ENCODE measurements around the gene SPATA6.

DNA sequence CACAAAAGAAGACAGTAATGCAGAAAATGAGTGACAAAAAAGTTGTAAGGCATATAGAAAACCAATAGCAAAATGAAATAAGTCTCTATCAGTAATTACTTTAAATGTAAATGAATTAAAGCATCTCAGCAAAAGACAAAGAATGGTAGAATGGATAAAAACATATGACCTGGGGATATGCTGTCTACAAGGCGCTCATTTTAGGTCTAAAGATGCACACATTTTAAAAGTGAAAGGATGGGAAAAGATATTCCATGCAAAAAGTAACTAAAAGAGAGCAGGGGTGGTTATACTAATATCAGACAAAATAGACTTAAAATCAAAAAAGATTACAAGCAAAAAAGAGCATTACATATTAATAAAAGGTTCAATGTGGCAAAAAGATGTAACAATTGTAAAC is 41.2 kb downstream of the SPATA6 start:
- TF ChIP-seq, protein P1, sequence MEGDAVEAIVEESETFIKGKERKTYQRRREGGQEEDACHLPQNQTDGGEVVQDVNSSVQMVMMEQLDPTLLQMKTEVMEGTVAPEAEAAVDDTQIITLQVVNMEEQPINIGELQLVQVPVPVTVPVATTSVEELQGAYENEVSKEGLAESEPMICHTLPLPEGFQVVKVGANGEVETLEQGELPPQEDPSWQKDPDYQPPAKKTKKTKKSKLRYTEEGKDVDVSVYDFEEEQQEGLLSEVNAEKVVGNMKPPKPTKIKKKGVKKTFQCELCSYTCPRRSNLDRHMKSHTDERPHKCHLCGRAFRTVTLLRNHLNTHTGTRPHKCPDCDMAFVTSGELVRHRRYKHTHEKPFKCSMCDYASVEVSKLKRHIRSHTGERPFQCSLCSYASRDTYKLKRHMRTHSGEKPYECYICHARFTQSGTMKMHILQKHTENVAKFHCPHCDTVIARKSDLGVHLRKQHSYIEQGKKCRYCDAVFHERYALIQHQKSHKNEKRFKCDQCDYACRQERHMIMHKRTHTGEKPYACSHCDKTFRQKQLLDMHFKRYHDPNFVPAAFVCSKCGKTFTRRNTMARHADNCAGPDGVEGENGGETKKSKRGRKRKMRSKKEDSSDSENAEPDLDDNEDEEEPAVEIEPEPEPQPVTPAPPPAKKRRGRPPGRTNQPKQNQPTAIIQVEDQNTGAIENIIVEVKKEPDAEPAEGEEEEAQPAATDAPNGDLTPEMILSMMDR (IDR thresholded peaks at IDR 0.05 in 4 of 5, conservative IDR thresholded peaks at IDR 0.05 in 1 of 5), result no peak
- TF ChIP-seq POLR2A (IDR thresholded peaks at IDR 0.05), result no peak
